ENCODE data around the gene GATAD2A.
"Not testable (repeated sequence)": the region's sequence is repeated elsewhere in the genome, so short reads cannot be mapped to it uniquely, and the experiment has no call there.

The GATAD2A gene

GRCh38 chr19:19388568-19389555, 16.6 kb upstream of the GATAD2A start:
- no peak for DNase-seq (ENCODE audit: low read depth in 2 of 2)

- not testable (repeated sequence) for DNase-seq (ENCODE audit: low read depth in 2 of 2)
Observed at GRCh38 chr19:19389683-19390082, 15.8 kb upstream of the GATAD2A start.

- not testable (repeated sequence) for DNase-seq (ENCODE audit: low read depth in 2 of 2)
Observed at GRCh38 chr19:19394333-19394732, 11.1 kb upstream of the GATAD2A start.

GRCh38 chr19:19399733-19400433, 5.6 kb upstream of the GATAD2A start:
- no peak for DNase-seq (ENCODE audit: low read depth in 2 of 2)

GRCh38 chr19:19402656-19403372, 2.7 kb upstream of the GATAD2A start:
- no peak for DNase-seq (ENCODE audit: low read depth in 2 of 2)

- no peak for DNase-seq (ENCODE audit: low read depth in 2 of 2)
Observed at GRCh38 chr19:19403373-19403901, 2.0 kb upstream of the GATAD2A start.

GRCh38 chr19:19405971-19406877, 749 bp downstream of the GATAD2A start:
- DNase-seq (ENCODE audit: low read depth in 2 of 2), result peak; percentile 35 to 50

GRCh38 chr19:19406878-19407632, 1.6 kb downstream of the GATAD2A start:
- DNase-seq (ENCODE audit: low read depth in 2 of 2), result peak in 1 of 2 donors; percentile 33

GRCh38 chr19:19407633-19407930, 2.1 kb downstream of the GATAD2A start:
- DNase-seq (ENCODE audit: low read depth in 2 of 2), result no peak

- no peak for DNase-seq (ENCODE audit: low read depth in 2 of 2)
Observed at GRCh38 chr19:19409205-19409604, 3.7 kb downstream of the GATAD2A start.

GRCh38 chr19:19409631-19410030, 4.2 kb downstream of the GATAD2A start:
- DNase-seq (ENCODE audit: low read depth in 2 of 2), result no peak

- peak; percentile 23 to 27 for DNase-seq (ENCODE audit: low read depth in 2 of 2)
Observed at GRCh38 chr19:19410553-19411550, 5.4 kb downstream of the GATAD2A start.

GRCh38 chr19:19416280-19416679, 10.8 kb downstream of the GATAD2A start:
- no peak for DNase-seq (ENCODE audit: low read depth in 2 of 2)

GRCh38 chr19:19417046-19417445, 11.6 kb downstream of the GATAD2A start:
- DNase-seq (ENCODE audit: low read depth in 2 of 2), result no peak

GRCh38 chr19:19417628-19418245, 12.3 kb downstream of the GATAD2A start:
- no peak for DNase-seq (ENCODE audit: low read depth in 2 of 2)

GRCh38 chr19:19418555-19419260, 13.2 kb downstream of the GATAD2A start:
- DNase-seq (ENCODE audit: low read depth in 2 of 2), result no peak

GRCh38 chr19:19420570-19421298, 15.3 kb downstream of the GATAD2A start:
- DNase-seq (ENCODE audit: low read depth in 2 of 2), result no peak

Data from activated CD4-positive, alpha-beta T cell treated with anti-CD3 and anti-CD28 coated beads for 24 hours (primary cell).